VCaP (cell line): ENCODE results near the gene GFPT1.
A peak's percentile ranks its signal among the peaks of the same experiment; 100 is the strongest.
"Not testable (repeated sequence)": the region's sequence is repeated elsewhere in the genome, so short reads cannot be mapped to it uniquely, and the experiment has no call there.

Experiments used
- H3K27ac ChIP-seq: fragments of 450-650 bp; 2 replicates; pipeline ENCODE4 v1.5.1; 2017
- CTCF ChIP-seq: fragments of 450-650 bp; conservative IDR thresholded peaks from 2 replicates; pipeline ENCODE4 v1.5.1; 2017; ENCODE audit warnings: mild to moderate bottlenecking, moderate library complexity

GFPT1 gene

GRCh38 chr2:69386789-69387734 lies at the start of gene GFPT1:
TSS of gene GFPT1 (minus strand) at chr2:69387227. CDS start at chr2:69387071, 156 bp downstream.
- TF ChIP-seq CTCF = no peak
- H3K27ac ChIP-seq = peak within 1 kb of the TSS; percentile 92

- peak overlapping the region; percentile 99 for H3K27ac ChIP-seq
- no peak; the same call in 1 of the 2 replicates for TF ChIP-seq CTCF
These were observed 49.5 kb upstream of the GFPT1 start for GRCh38 chr2:69436596-69436937.

- no peak for TF ChIP-seq CTCF
- peak overlapping the region; percentile 99; the same call in 1 of the 2 replicates for H3K27ac ChIP-seq
These were observed 47.7 kb upstream of the GFPT1 start for GRCh38 chr2:69434753-69435152.

GRCh38 chr2:69429491-69430183 lies 42.6 kb upstream of the GFPT1 start:
- TF ChIP-seq CTCF = no peak

GRCh38 chr2:69428981-69429380 lies 42.0 kb upstream of the GFPT1 start:
- TF ChIP-seq CTCF = no peak
- peak overlapping the region; percentile 50 for H3K27ac ChIP-seq

More at GRCh38 chr2:69429491-69430183, 42.6 kb upstream of the GFPT1 start:
- H3K27ac ChIP-seq = peak overlapping the region; percentile 50

- no peak overlapping the region for H3K27ac ChIP-seq
- no peak for TF ChIP-seq CTCF
These were observed 37.4 kb upstream of the GFPT1 start for GRCh38 chr2:69424419-69424818.

GRCh38 chr2:69422198-69422597 lies 35.2 kb upstream of the GFPT1 start:
- no peak for TF ChIP-seq CTCF
- H3K27ac ChIP-seq = no peak overlapping the region

GRCh38 chr2:69419111-69419510 lies 32.1 kb upstream of the GFPT1 start:
- H3K27ac ChIP-seq = not testable (repeated sequence)
